Measurements from ENCODE around the gene HOXC11. TPM values are rescaled to one million over a fixed set of nuclear protein-coding genes. Genes with fewer than 3 reads are reported as not detected.

The HOXC11 gene
- total RNA-seq, 1 donor from 2014 or later = not detected

GRCh38 chr12:54019091-54019811, 46.3 kb downstream of the HOXC11 start:
- peak overlapping the region; percentile 22 for H3K4me3 Mint-ChIP-seq (ENCODE audit: unreplicated experiment)

GRCh38 chr12:54019924-54020590, 47.1 kb downstream of the HOXC11 start:
- Mint-ChIP-seq H3K4me3 (ENCODE audit: unreplicated experiment) (peak overlapping the region; percentile 46), H3K36me3 (ENCODE audit: unreplicated experiment) (no peaks in the 10 kb centered on the region), H3K4me1 (ENCODE audit: unreplicated experiment) (peaks cover 16% of the 10 kb centered on the region), H3K27me3 (ENCODE audit: unreplicated experiment) (peaks cover 82% of the 10 kb centered on the region), H3K27ac (ENCODE audit: unreplicated experiment) (no peak overlapping the region), H3K9me3 (ENCODE audit: unreplicated experiment) (no peaks in the 10 kb centered on the region)
- TF ChIP-seq, protein P1, sequence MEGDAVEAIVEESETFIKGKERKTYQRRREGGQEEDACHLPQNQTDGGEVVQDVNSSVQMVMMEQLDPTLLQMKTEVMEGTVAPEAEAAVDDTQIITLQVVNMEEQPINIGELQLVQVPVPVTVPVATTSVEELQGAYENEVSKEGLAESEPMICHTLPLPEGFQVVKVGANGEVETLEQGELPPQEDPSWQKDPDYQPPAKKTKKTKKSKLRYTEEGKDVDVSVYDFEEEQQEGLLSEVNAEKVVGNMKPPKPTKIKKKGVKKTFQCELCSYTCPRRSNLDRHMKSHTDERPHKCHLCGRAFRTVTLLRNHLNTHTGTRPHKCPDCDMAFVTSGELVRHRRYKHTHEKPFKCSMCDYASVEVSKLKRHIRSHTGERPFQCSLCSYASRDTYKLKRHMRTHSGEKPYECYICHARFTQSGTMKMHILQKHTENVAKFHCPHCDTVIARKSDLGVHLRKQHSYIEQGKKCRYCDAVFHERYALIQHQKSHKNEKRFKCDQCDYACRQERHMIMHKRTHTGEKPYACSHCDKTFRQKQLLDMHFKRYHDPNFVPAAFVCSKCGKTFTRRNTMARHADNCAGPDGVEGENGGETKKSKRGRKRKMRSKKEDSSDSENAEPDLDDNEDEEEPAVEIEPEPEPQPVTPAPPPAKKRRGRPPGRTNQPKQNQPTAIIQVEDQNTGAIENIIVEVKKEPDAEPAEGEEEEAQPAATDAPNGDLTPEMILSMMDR (IDR thresholded peaks at IDR 0.05) = no peak
- DNase-seq (ENCODE audit: extremely low spot score, unreplicated experiment) = no peak

More at GRCh38 chr12:54019091-54019811, 46.3 kb downstream of the HOXC11 start:
- peaks cover 83% of the 10 kb centered on the region for H3K27me3 Mint-ChIP-seq (ENCODE audit: unreplicated experiment)
- H3K9me3 Mint-ChIP-seq (ENCODE audit: unreplicated experiment) = no peaks in the 10 kb centered on the region
- H3K27ac Mint-ChIP-seq (ENCODE audit: unreplicated experiment) = no peak overlapping the region
- peaks cover 16% of the 10 kb centered on the region for H3K4me1 Mint-ChIP-seq (ENCODE audit: unreplicated experiment)
- H3K36me3 Mint-ChIP-seq (ENCODE audit: unreplicated experiment) = no peaks in the 10 kb centered on the region
- no peak for DNase-seq (ENCODE audit: extremely low spot score, unreplicated experiment)
- TF ChIP-seq, protein P1 (IDR thresholded peaks at IDR 0.05) = no peak

DNA sequence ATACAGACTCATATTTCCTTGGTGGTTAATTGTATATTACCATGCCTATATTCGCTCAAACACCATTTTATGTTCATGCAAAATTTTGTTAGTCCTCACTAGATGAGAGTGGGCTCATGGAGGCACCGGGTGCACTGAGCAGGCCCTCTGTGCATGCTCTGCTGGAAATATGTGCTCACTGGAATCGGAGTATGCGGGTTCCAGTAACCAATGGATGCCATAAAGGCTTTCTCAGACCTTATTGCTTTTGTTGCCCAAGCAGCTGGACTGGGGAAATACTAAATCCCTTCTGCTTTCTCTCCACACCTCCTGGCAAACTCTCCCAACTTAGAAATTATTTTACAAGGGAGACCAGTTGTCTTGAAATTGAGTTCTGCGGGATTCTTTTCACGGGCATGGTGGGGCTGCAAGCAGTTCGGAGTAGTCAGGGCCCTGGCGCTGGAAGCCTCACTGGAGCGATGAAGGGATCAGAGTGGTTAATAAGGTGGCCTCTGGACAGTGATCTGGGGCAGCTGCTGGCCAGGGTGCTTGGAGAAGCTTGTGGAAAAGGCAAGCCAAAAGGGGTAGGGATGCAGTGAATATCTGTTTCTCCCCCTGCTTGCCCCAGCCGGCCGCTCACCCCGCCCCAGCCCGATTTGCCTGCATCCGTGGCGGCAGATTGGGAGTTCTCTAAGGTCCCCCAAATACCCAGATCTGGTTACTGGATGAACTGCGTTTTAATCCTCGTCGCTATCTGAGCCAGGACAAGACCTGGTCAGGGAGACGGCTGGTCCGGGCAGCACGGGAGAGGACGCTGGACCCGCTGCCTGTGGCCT, 47.9 kb downstream of the HOXC11 start:
- Mint-ChIP-seq H3K4me3 (ENCODE audit: unreplicated experiment) (no peak overlapping the region), H3K4me1 (ENCODE audit: unreplicated experiment) (peaks cover 16% of the 10 kb centered on the region), H3K36me3 (ENCODE audit: unreplicated experiment) (no peaks in the 10 kb centered on the region), H3K27ac (ENCODE audit: unreplicated experiment) (no peak overlapping the region), H3K9me3 (ENCODE audit: unreplicated experiment) (no peaks in the 10 kb centered on the region), H3K27me3 (ENCODE audit: unreplicated experiment) (peaks cover 81% of the 10 kb centered on the region)
- no peak for DNase-seq (ENCODE audit: extremely low spot score, unreplicated experiment)
- TF ChIP-seq, protein P1 (IDR thresholded peaks at IDR 0.05) = no peak

DNA sequence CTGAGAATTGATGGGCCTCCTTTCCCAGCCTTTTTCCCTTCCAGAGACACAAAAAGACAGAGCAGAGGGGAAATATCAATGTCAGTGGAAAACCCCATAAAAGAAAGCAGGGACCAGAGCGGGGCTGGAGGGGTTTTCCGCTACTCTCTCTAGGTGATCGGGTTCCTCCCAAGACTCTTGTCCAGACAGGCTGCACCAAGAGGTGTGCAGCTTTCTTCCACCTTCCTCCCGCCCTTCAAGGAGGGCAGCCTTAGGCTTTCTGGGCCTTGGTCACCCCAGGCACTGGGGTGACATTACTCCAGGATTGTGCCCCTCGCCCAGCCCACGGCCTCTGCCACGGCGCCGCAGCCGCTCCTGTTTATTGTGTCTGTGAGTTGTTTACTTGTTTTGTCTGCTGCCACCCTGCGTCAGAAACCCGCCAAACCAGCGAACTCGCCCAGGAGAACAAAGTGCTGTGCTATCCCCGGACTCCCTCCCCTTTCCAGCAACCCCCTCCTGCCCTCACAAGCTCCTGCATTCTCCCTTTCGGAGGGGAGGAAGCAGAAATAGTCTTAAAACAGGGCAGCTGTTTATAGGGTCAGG, 48.6 kb downstream of the HOXC11 start:
- Mint-ChIP-seq H3K4me1 (ENCODE audit: unreplicated experiment) (peaks cover 16% of the 10 kb centered on the region), H3K4me3 (ENCODE audit: unreplicated experiment) (no peak overlapping the region), H3K9me3 (ENCODE audit: unreplicated experiment) (no peaks in the 10 kb centered on the region), H3K36me3 (ENCODE audit: unreplicated experiment) (no peaks in the 10 kb centered on the region), H3K27me3 (ENCODE audit: unreplicated experiment) (peaks cover 81% of the 10 kb centered on the region), H3K27ac (ENCODE audit: unreplicated experiment) (no peak overlapping the region)
- DNase-seq (ENCODE audit: extremely low spot score, unreplicated experiment) = no peak
- TF ChIP-seq, protein P1 (IDR thresholded peaks at IDR 0.05) = no peak
